Panc1 (cell line): Measurements from ENCODE around the gene ELF3. TPM values are rescaled to one million over a fixed set of nuclear protein-coding genes. Genes with fewer than 3 reads are reported as not detected.

Experiments used
- ATAC-seq: fragments of 200-7000 bp; cut with Tn5 transposase; 2 replicates; pipeline ENCODE4 v1.9.1; 2020; ENCODE audit warnings: mild to moderate bottlenecking, moderate library complexity
- BruUV-seq: library from RNA; stranded (reverse); fragments of 400-500 nt; replicated peaks from 2 replicates; lab custom pipeline; 2021; lab: Mats Ljungman, UMichigan
- CTCF ChIA-PET: fragments of 300-600 bp; sonication (Branson Sonifier 250); formaldehyde crosslinking; loops from one replicate; lab custom pipeline; 2022; ENCODE audit warnings: antibody characterized with exemption; lab: Charles Lee
- POLR2A ChIA-PET: fragments of 300-600 bp; sonication (Branson Sonifier 250); formaldehyde crosslinking; loops from one replicate; lab custom pipeline; 2022; ENCODE audit warnings: antibody characterized with exemption; lab: Charles Lee
- DNase-seq: peaks from one replicate; pipeline ENCODE4 v3.0.0-alpha.2; 2010; ENCODE audit warnings: low read depth, low spot score
- H3K27ac ChIP-seq: 2 replicates; pipeline ENCODE4 v1.5.1; 2011; ENCODE audit warnings: mild to moderate bottlenecking, low read length, inconsistent platforms
- H3K27me3 ChIP-seq: fragments of 200-500 bp; sonication (Bioruptor generic); 2 replicates; pipeline ENCODE4 v1.6.0; 2014; ENCODE audit warnings: low read length, inconsistent platforms; ENCODE audit not compliant: control insufficient read depth, insufficient read depth
- H3K36me3 ChIP-seq: fragments of 200-500 bp; sonication (Bioruptor generic); 2 replicates; pipeline ENCODE4 v1.5.1; 2014; ENCODE audit warnings: inconsistent platforms, mild to moderate bottlenecking, low read length, moderate library complexity; ENCODE audit not compliant: control insufficient read depth, insufficient read depth
- H3K4me1 ChIP-seq: 2 replicates; pipeline ENCODE4 v1.5.1; 2011; ENCODE audit warnings: inconsistent platforms, mild to moderate bottlenecking, low read length, moderate library complexity; ENCODE audit not compliant: control insufficient read depth, insufficient read depth
- H3K4me3 ChIP-seq, 2 experiments: 2 replicates each; pipeline ENCODE4 v1.5.1; 2011 to 2012; ENCODE audit warnings: low read depth in 2 of 2, low read length in 2 of 2, mild to moderate bottlenecking in 2 of 2, inconsistent platforms in 1 of 2, moderate library complexity in 1 of 2
- H3K9me3 ChIP-seq: fragments of 200-500 bp; sonication (Bioruptor generic); 2 replicates; pipeline ENCODE4 v1.5.1; 2014; ENCODE audit warnings: low read depth, mild to moderate bottlenecking, inconsistent platforms, low read length, moderate library complexity; ENCODE audit not compliant: control insufficient read depth, insufficient read depth
- POLR2AphosphoS5 ChIP-seq: IDR thresholded peaks from 2 replicates; pipeline ENCODE4 v1.6.1; 2012; ENCODE audit warnings: mild to moderate bottlenecking, low read depth, low read length, moderate library complexity
- REST ChIP-seq, 2 experiments: IDR thresholded peaks; 2 replicates each; pipeline ENCODE4 v1.6.1; 2011 to 2012; ENCODE audit warnings: low read depth in 2 of 2, control low read depth in 1 of 2, low read length in 1 of 2, mild to moderate bottlenecking in 1 of 2, moderate library complexity in 1 of 2; ENCODE audit not compliant: insufficient read depth in 1 of 2
- SIN3A ChIP-seq: IDR thresholded peaks from 2 replicates; pipeline ENCODE4 v1.6.1; 2012; ENCODE audit warnings: low read depth, mild to moderate bottlenecking, low read length, moderate library complexity, borderline replicate concordance; ENCODE audit not compliant: insufficient read depth
- TCF7L2 ChIP-seq: IDR thresholded peaks from 2 replicates; pipeline ENCODE4 v1.6.1; 2011; ENCODE audit warnings: mild to moderate bottlenecking, low read depth, low read length, inconsistent platforms
- in situ Hi-C: cut with HindIII; loops from 2 replicates; pipeline ENCODE4 v1.10.0; 2016; ENCODE audit warnings: low sequenced_read_pairs, low pct_unique_long_range_greater_than_20kb
- intact Hi-C: fragments of 100-400 bp; cut with micrococcal nuclease; formaldehyde crosslinking; loops from one replicate; pipeline ENCODE4 v1.10.0; 2022; ENCODE audit not compliant: unreplicated experiment
- total RNA-seq: library from RNA; stranded (reverse); gene quantifications from one replicate; pipeline ENCODE4 v1.2.1, GENCODE V29; 2021; ENCODE audit not compliant: unreplicated experiment
- TF ChIP-seq, protein P1 (sequence below): fragments of 450-650 bp; IDR thresholded peaks from 2 replicates; pipeline ENCODE4 v1.5.1; 2017; ENCODE audit warnings: mild to moderate bottlenecking

Gene ELF3
- total RNA-seq, 1 experiment from 2014 or later, result 126 TPM

GRCh38 chr1:201964261-201964660 is 46.1 kb upstream of the ELF3 start:
- H3K9me3 ChIP-seq, result no peaks in the 10 kb centered on the region
- DNase-seq, result no peak
- no peak for ATAC-seq
- in situ Hi-C loops (no loop called here), intact Hi-C loops (no loop called here)
- CTCF ChIA-PET, result interaction anchor here (0.6 to 0.7 kb wide), 2 partner anchors 23 to 82 kb away, joined by 4 to 8 read pairs; no protein-coding TSS in a partner anchor
- no TSS peak for BruUV-seq
- H3K36me3 ChIP-seq, result peaks cover 20% of the 10 kb centered on the region
- POLR2A ChIA-PET, result interaction anchor here (0.6 to 1.0 kb wide), 4 partner anchors 9 to 105 kb away, joined by 3 to 7 read pairs (median 4); partner anchors contain the start of gene TIMM17A
- no peak overlapping the region for H3K4me3 ChIP-seq
- TF ChIP-seq POLR2AphosphoS5 (no peak), REST (IDR thresholded peaks at IDR 0.05; ENCODE audit: insufficient read depth in 1 of 2, low read depth in 2 of 2, low read length in 1 of 2) (no peak), SIN3A (no peak), TCF7L2 (no peak)
- TF ChIP-seq, protein P1, sequence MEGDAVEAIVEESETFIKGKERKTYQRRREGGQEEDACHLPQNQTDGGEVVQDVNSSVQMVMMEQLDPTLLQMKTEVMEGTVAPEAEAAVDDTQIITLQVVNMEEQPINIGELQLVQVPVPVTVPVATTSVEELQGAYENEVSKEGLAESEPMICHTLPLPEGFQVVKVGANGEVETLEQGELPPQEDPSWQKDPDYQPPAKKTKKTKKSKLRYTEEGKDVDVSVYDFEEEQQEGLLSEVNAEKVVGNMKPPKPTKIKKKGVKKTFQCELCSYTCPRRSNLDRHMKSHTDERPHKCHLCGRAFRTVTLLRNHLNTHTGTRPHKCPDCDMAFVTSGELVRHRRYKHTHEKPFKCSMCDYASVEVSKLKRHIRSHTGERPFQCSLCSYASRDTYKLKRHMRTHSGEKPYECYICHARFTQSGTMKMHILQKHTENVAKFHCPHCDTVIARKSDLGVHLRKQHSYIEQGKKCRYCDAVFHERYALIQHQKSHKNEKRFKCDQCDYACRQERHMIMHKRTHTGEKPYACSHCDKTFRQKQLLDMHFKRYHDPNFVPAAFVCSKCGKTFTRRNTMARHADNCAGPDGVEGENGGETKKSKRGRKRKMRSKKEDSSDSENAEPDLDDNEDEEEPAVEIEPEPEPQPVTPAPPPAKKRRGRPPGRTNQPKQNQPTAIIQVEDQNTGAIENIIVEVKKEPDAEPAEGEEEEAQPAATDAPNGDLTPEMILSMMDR, result no peak
- H3K4me1 ChIP-seq, result no peaks in the 10 kb centered on the region
- no peaks in the 10 kb centered on the region for H3K27me3 ChIP-seq
- no peak overlapping the region for H3K27ac ChIP-seq

DNA sequence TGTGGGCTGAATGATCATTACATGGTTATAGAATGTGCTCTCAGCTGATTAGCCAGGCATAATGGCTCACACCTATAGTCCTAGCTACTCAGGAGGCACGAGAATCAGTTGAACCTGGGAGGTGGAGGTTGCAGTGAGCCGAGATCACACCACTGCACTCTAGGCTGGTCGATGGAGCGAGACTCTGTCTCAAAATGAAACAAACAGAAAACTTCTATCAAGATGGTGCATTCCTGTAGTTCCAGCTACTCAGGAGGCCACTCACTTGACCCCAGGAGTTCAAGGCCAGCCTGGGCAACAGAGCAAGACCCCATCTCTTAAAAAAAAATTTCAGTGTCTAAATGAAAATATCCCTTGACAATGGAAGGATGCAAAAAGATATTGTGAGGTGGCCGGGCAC is 44.2 kb upstream of the ELF3 start:
- in situ Hi-C loops, result no loop called here
- DNase-seq (no peak), ATAC-seq (no peak)
- Histone ChIP-seq H3K4me1 (no peaks in the 10 kb centered on the region), H3K4me3 (no peak overlapping the region), H3K9me3 (no peaks in the 10 kb centered on the region), H3K27ac (no peak overlapping the region), H3K36me3 (peaks cover 27% of the 10 kb centered on the region), H3K27me3 (no peaks in the 10 kb centered on the region)
- intact Hi-C loops, result no loop called here
- BruUV-seq, result no TSS peak
- ChIA-PET POLR2A (no interaction called here), CTCF (interaction anchor here (0.6 kb wide), 1 partner anchor 1900 kb away, joined by 4 read pairs; no protein-coding TSS in a partner anchor)
- TF ChIP-seq SIN3A, result no peak

DNA sequence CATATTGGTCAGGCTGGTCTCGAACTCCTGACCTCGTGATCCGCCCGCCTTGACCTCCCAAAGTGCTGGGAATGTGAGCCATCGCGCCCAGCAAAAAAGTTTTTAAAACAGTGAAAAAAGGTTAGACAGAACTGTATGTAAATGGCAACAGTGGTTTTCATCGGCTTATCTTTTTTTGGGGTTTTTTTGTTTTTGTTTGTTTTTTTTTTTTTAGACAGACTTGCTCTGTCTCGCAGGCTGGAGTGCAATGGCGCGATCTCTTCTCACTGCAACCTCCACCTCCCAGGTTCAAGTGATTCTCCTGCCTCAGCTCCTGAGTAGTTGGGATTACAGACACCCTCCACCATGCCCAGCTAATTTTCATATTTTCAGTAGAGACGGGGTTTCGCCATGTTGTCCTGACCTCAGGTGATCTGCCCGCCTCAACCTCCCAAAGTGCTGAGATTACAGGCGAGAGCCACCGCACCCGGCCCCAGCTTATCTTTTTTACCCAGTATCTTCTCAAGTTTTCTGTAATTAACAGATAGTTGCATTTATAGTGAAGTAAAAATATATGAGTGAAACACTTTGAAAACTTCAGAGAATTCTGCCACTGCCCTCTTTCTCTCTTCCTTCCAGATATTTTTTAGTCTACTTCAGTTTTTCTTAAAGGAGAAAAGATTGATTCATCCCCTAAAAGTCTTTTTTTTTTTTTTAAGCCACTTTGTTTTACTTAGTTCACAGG is 42.0 kb upstream of the ELF3 start:
- TF ChIP-seq REST (IDR thresholded peaks at IDR 0.05; ENCODE audit: insufficient read depth in 1 of 2, low read depth in 2 of 2, low read length in 1 of 2) (no peak), SIN3A (no peak), TCF7L2 (no peak), POLR2AphosphoS5 (no peak)
- TF ChIP-seq, protein P1, result no peak
- BruUV-seq, result no TSS peak
- DNase-seq (no peak), ATAC-seq (no peak)
- H3K9me3 ChIP-seq, result no peaks in the 10 kb centered on the region
- no peaks in the 10 kb centered on the region for H3K27me3 ChIP-seq
- no peak overlapping the region for H3K4me3 ChIP-seq
- peaks cover 27% of the 10 kb centered on the region for H3K36me3 ChIP-seq
- ChIA-PET POLR2A (interaction anchor here (0.6 kb wide), 1 partner anchor 16 kb away, joined by 3 read pairs; no protein-coding TSS in a partner anchor), CTCF (no interaction called here)
- H3K4me1 ChIP-seq, result no peaks in the 10 kb centered on the region
- H3K27ac ChIP-seq, result no peak overlapping the region
- in situ Hi-C loops (no loop called here), intact Hi-C loops (no loop called here)
